Activated CD4-positive, alpha-beta memory T cell treated with anti-CD3 and anti-CD28 coated beads, Interleukin-2, amount 10 ng/mL, durations not matched to agents 7 days and 5 days (primary cell): ENCODE data around the gene TOR1AIP2. TPM values are rescaled to one million over a fixed set of nuclear protein-coding genes. Genes with fewer than 3 reads are reported as not detected.
"Not testable (repeated sequence)": the region's sequence is repeated elsewhere in the genome, so short reads cannot be mapped to it uniquely, and the experiment has no call there.

Experiments
- CTCF ChIA-PET: fragments of 350-600 bp; sonication (Branson Sonifier 250); formaldehyde crosslinking; loops from one replicate; lab custom pipeline; 2021; ENCODE audit warnings: antibody characterized with exemption, inconsistent platforms; lab: Charles Lee
- POLR2A ChIA-PET: fragments of 350-600 bp; sonication (Branson Sonifier 250); formaldehyde crosslinking; loops from one replicate; lab custom pipeline; 2021; ENCODE audit warnings: antibody characterized with exemption; lab: Charles Lee
- DNase-seq: peaks from one replicate; pipeline ENCODE4 v3.0.0-alpha.2; 2020
- H3K27ac Mint-ChIP-seq: one replicate; pipeline ENCODE4 v1.8.0; 2021; ENCODE audit warnings: mild to moderate bottlenecking, mixed read lengths
- H3K27me3 Mint-ChIP-seq: one replicate; pipeline ENCODE4 v1.8.0; 2021; ENCODE audit warnings: mixed read lengths
- H3K36me3 Mint-ChIP-seq: one replicate; pipeline ENCODE4 v1.8.0; 2021; ENCODE audit warnings: low read depth, mixed read lengths
- H3K4me1 Mint-ChIP-seq: one replicate; pipeline ENCODE4 v1.8.0; 2021; ENCODE audit warnings: mixed read lengths
- H3K4me3 Mint-ChIP-seq: one replicate; pipeline ENCODE4 v1.8.0; 2021; ENCODE audit warnings: mild to moderate bottlenecking, mixed read lengths
- H3K9me3 Mint-ChIP-seq: one replicate; pipeline ENCODE4 v1.8.0; 2021; ENCODE audit warnings: mixed read lengths
- total RNA-seq, 2 experiments: library from RNA; stranded (reverse); gene quantifications; one replicate each; pipeline ENCODE4 v1.2.3, GENCODE V29; 2021

The TOR1AIP2 gene
- total RNA-seq, 2 experiments from 2014 or later: 44.5 to 45.7 TPM

- DNase-seq: peak; percentile 64
- Mint-ChIP-seq H3K36me3 (no peaks in the 10 kb centered on the region), H3K27ac (no peak overlapping the region), H3K9me3 (no peaks in the 10 kb centered on the region), H3K27me3 (peaks cover 3% of the 10 kb centered on the region), H3K4me1 (peaks cover 3% of the 10 kb centered on the region), H3K4me3 (no peak overlapping the region)
- POLR2A ChIA-PET: interaction anchor here (1.1 to 1.7 kb wide), 2 partner anchors 103 to 145 kb away, joined by 3 to 7 read pairs; partner anchors contain the start of gene CEP350
- CTCF ChIA-PET: interaction anchor here (0.6 to 11.6 kb wide), 48 partner anchors 9 to 1655 kb away, joined by 3 to 419 read pairs (median 4); no protein-coding TSS in a partner anchor
These were observed 67.9 kb downstream of the TOR1AIP2 start for GRCh38 chr1:179809506-179810366.

GRCh38 chr1:179808503-179808902, 69.1 kb downstream of the TOR1AIP2 start:
- CTCF ChIA-PET: interaction anchor here (1.2 to 11.6 kb wide), 8 partner anchors 11 to 557 kb away, joined by 3 to 419 read pairs (median 16); no protein-coding TSS in a partner anchor
- H3K27me3 Mint-ChIP-seq: peaks cover 3% of the 10 kb centered on the region
- H3K9me3 Mint-ChIP-seq: no peaks in the 10 kb centered on the region
- POLR2A ChIA-PET: no interaction called here
- H3K4me1 Mint-ChIP-seq: no peaks in the 10 kb centered on the region
- DNase-seq: no peak
- H3K27ac Mint-ChIP-seq: no peak overlapping the region
- no peak overlapping the region for H3K4me3 Mint-ChIP-seq
- no peaks in the 10 kb centered on the region for H3K36me3 Mint-ChIP-seq

GRCh38 chr1:179807691-179808485, 69.7 kb downstream of the TOR1AIP2 start:
- ChIA-PET POLR2A (no interaction called here), CTCF (interaction anchor here (4.2 to 11.6 kb wide), 3 partner anchors 14 to 102 kb away, joined by 17 to 419 read pairs (median 60); no protein-coding TSS in a partner anchor)
- Mint-ChIP-seq H3K9me3 (no peaks in the 10 kb centered on the region), H3K27me3 (peaks cover 3% of the 10 kb centered on the region), H3K36me3 (no peaks in the 10 kb centered on the region), H3K27ac (no peak overlapping the region), H3K4me1 (no peaks in the 10 kb centered on the region), H3K4me3 (no peak overlapping the region)
- DNase-seq: no peak

GRCh38 chr1:179807291-179807690, 70.3 kb downstream of the TOR1AIP2 start:
- Mint-ChIP-seq H3K4me1 (no peaks in the 10 kb centered on the region), H3K27ac (no peak overlapping the region), H3K27me3 (peaks cover 3% of the 10 kb centered on the region), H3K4me3 (no peak overlapping the region), H3K36me3 (no peaks in the 10 kb centered on the region), H3K9me3 (no peaks in the 10 kb centered on the region)
- POLR2A ChIA-PET: no interaction called here
- DNase-seq: no peak
- CTCF ChIA-PET: interaction anchor here (3.3 to 11.6 kb wide), 4 partner anchors 7 to 102 kb away, joined by 17 to 419 read pairs (median 40); no protein-coding TSS in a partner anchor

GRCh38 chr1:179806333-179806732, 71.3 kb downstream of the TOR1AIP2 start:
- Mint-ChIP-seq H3K27me3 (peaks cover 3% of the 10 kb centered on the region), H3K27ac (no peak overlapping the region), H3K4me1 (no peaks in the 10 kb centered on the region), H3K9me3 (no peaks in the 10 kb centered on the region), H3K36me3 (no peaks in the 10 kb centered on the region), H3K4me3 (no peak overlapping the region)
- ChIA-PET CTCF (interaction anchor here (3.3 to 11.6 kb wide), 3 partner anchors 8 to 101 kb away, joined by 20 to 419 read pairs (median 60); no protein-coding TSS in a partner anchor), POLR2A (no interaction called here)
- no peak for DNase-seq

GRCh38 chr1:179805291-179806195, 72.1 kb downstream of the TOR1AIP2 start:
- H3K36me3 Mint-ChIP-seq: no peaks in the 10 kb centered on the region
- no peak overlapping the region for H3K4me3 Mint-ChIP-seq
- H3K27me3 Mint-ChIP-seq: peaks cover 4% of the 10 kb centered on the region
- no peak overlapping the region for H3K27ac Mint-ChIP-seq
- ChIA-PET POLR2A (no interaction called here), CTCF (interaction anchor here (3.3 to 11.6 kb wide), 3 partner anchors 9 to 100 kb away, joined by 20 to 419 read pairs (median 60); no protein-coding TSS in a partner anchor)
- H3K4me1 Mint-ChIP-seq: no peaks in the 10 kb centered on the region
- no peaks in the 10 kb centered on the region for H3K9me3 Mint-ChIP-seq
- no peak for DNase-seq

GRCh38 chr1:179804417-179804816, 73.2 kb downstream of the TOR1AIP2 start:
- DNase-seq, H3K27ac Mint-ChIP-seq, POLR2A ChIA-PET, H3K4me3 Mint-ChIP-seq, H3K9me3 Mint-ChIP-seq, H3K4me1 Mint-ChIP-seq, H3K27me3 Mint-ChIP-seq, H3K36me3 Mint-ChIP-seq: not testable (repeated sequence)
- CTCF ChIA-PET: interaction anchor here (3.3 kb wide), 1 partner anchor 10 kb away, joined by 20 read pairs; no protein-coding TSS in a partner anchor

GRCh38 chr1:179803918-179804317, 73.7 kb downstream of the TOR1AIP2 start:
- Mint-ChIP-seq H3K9me3 (no peaks in the 10 kb centered on the region), H3K27me3 (peaks cover 2% of the 10 kb centered on the region), H3K4me3 (no peak overlapping the region), H3K36me3 (no peaks in the 10 kb centered on the region), H3K4me1 (no peaks in the 10 kb centered on the region), H3K27ac (no peak overlapping the region)
- DNase-seq: no peak
- ChIA-PET CTCF (interaction anchor here (3.3 kb wide), 1 partner anchor 10 kb away, joined by 20 read pairs; no protein-coding TSS in a partner anchor), POLR2A (no interaction called here)

GRCh38 chr1:179803104-179803503, 74.5 kb downstream of the TOR1AIP2 start:
- no peak for DNase-seq
- Mint-ChIP-seq H3K4me1 (no peaks in the 10 kb centered on the region), H3K4me3 (no peak overlapping the region), H3K9me3 (no peaks in the 10 kb centered on the region), H3K27ac (no peak overlapping the region), H3K36me3 (no peaks in the 10 kb centered on the region), H3K27me3 (peaks cover 2% of the 10 kb centered on the region)
- CTCF ChIA-PET: no interaction called here
- POLR2A ChIA-PET: no interaction called here

- POLR2A ChIA-PET: no interaction called here
- Mint-ChIP-seq H3K27ac (no peak overlapping the region), H3K27me3 (peaks cover 2% of the 10 kb centered on the region), H3K9me3 (no peaks in the 10 kb centered on the region), H3K4me1 (no peaks in the 10 kb centered on the region), H3K4me3 (no peak overlapping the region), H3K36me3 (no peaks in the 10 kb centered on the region)
- CTCF ChIA-PET: interaction anchor here (1.1 to 2.0 kb wide), 3 partner anchors 9 to 14 kb away, joined by 6 to 9 read pairs (median 6); no protein-coding TSS in a partner anchor
- DNase-seq: no peak
These were observed 77.1 kb downstream of the TOR1AIP2 start for GRCh38 chr1:179800481-179800880.

- CTCF ChIA-PET: interaction anchor here (0.8 to 3.1 kb wide), 4 partner anchors 11 to 380 kb away, joined by 3 to 20 read pairs (median 6); no protein-coding TSS in a partner anchor
- Mint-ChIP-seq H3K9me3 (no peaks in the 10 kb centered on the region), H3K36me3 (no peaks in the 10 kb centered on the region), H3K27ac (no peak overlapping the region), H3K4me1 (no peaks in the 10 kb centered on the region), H3K4me3 (no peak overlapping the region), H3K27me3 (peaks cover 2% of the 10 kb centered on the region)
- POLR2A ChIA-PET: no interaction called here
- no peak for DNase-seq
These were observed 78.6 kb downstream of the TOR1AIP2 start for GRCh38 chr1:179798864-179799516.
